GM20000 (cell line): ENCODE data around the gene SPRYD3.
A peak's percentile ranks its signal among the peaks of the same experiment; 100 is the strongest.
"Not testable (repeated sequence)": the region's sequence is repeated elsewhere in the genome, so short reads cannot be mapped to it uniquely, and the experiment has no call there.

Experiments used
- DNase-seq: peaks from one replicate; pipeline ENCODE4 v3.0.0; 2012; ENCODE audit warnings: low spot score
- CTCF ChIP-seq: IDR thresholded peaks from 2 replicates; pipeline ENCODE4 v1.5.1; 2012; ENCODE audit warnings: mild to moderate bottlenecking, control low read depth; ENCODE audit errors: extremely low read depth, missing control alignments

SPRYD3 gene

GRCh38 chr12:53044052-53044581, 35.1 kb downstream of the SPRYD3 start:
- DNase-seq = peak; percentile 10
- no peak for TF ChIP-seq CTCF

GRCh38 chr12:53042607-53043454, 36.4 kb downstream of the SPRYD3 start:
- DNase-seq = no peak
- TF ChIP-seq CTCF = no peak

- no peak for DNase-seq
- no peak for TF ChIP-seq CTCF
Measured at GRCh38 chr12:53039851-53040250, 39.3 kb downstream of the SPRYD3 start.

- TF ChIP-seq CTCF = no peak
- DNase-seq = no peak
Measured at GRCh38 chr12:53036802-53037201, 42.4 kb downstream of the SPRYD3 start.

GRCh38 chr12:53034459-53034858, 44.7 kb downstream of the SPRYD3 start:
- no peak for TF ChIP-seq CTCF
- DNase-seq = no peak

GRCh38 chr12:53033832-53034231, 45.4 kb downstream of the SPRYD3 start:
- DNase-seq = not testable (repeated sequence)

GRCh38 chr12:53031616-53032015, 47.6 kb downstream of the SPRYD3 start:
- TF ChIP-seq CTCF = no peak
- DNase-seq = no peak

GRCh38 chr12:53027014-53027413, 52.2 kb downstream of the SPRYD3 start:
- DNase-seq = not testable (repeated sequence)
